ENCODE results near the gene TNFRSF25.

The TNFRSF25 gene

DNA sequence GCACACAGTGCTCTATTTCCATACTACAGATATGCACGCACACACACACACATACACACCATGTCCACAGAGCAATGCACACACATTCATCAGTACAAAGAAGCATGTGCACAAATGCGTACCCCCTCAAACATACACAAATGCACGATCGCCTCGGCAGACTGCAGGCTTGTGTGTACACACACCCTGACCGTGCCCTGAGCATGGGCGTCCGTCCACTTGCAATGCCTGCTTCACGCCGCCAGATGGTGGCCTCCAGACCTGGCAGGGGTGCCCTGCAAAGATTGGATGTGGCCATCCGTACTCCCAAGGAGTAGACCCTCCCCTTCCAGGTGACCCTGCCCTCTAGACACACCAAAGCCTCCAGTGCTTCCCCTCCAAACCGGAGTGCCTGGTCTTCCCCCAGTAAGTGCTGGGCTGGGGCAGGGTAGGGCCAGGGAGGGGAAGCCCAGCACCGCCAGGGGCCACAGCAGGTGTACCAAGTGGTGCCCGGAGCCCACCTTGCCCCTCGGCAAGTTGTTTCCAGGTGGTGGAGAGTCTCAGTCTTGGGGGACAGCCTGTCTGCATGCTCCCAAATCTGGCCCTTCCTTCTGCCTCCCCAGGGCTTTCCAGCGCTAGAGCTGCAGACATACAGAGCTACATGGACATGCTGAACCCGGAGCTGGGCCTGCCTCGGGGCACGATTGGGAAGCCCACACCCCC is 20.8 kb downstream of the TNFRSF25 start:
- no peak for DNase-seq (ENCODE audit: low read depth)
- TF ChIP-seq, protein P1, sequence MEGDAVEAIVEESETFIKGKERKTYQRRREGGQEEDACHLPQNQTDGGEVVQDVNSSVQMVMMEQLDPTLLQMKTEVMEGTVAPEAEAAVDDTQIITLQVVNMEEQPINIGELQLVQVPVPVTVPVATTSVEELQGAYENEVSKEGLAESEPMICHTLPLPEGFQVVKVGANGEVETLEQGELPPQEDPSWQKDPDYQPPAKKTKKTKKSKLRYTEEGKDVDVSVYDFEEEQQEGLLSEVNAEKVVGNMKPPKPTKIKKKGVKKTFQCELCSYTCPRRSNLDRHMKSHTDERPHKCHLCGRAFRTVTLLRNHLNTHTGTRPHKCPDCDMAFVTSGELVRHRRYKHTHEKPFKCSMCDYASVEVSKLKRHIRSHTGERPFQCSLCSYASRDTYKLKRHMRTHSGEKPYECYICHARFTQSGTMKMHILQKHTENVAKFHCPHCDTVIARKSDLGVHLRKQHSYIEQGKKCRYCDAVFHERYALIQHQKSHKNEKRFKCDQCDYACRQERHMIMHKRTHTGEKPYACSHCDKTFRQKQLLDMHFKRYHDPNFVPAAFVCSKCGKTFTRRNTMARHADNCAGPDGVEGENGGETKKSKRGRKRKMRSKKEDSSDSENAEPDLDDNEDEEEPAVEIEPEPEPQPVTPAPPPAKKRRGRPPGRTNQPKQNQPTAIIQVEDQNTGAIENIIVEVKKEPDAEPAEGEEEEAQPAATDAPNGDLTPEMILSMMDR (IDR thresholded peaks at IDR 0.05; ENCODE audit: control insufficient read depth, insufficient read depth, low read depth, low read length, missing control alignments): peak; percentile 61
- no peak overlapping the region for H3K4me3 ChIP-seq (ENCODE audit: control insufficient read depth, low read depth, low read length)

DNA sequence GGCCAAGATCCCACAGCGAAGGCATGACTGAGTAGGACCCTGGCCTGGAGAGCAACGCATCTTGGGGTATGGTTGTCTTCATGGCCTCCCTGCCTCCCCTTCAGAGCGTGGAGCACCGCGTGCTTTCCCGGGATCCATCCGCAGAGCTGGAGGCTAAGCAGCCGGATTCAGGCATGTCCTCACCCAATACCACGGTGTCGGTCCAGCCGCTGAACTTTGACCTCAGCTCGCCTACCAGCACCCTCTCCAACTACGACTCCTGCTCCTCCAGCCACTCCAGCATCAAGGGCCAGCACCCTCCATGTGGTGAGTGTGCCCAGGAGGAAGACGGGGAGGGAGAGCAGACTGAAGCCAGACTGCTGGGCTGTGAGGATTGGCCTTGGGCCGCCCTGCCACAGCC is 21.6 kb downstream of the TNFRSF25 start:
- no peak overlapping the region for H3K4me3 ChIP-seq (ENCODE audit: control insufficient read depth, low read depth, low read length)
- DNase-seq (ENCODE audit: low read depth): no peak
- TF ChIP-seq, protein P1 (IDR thresholded peaks at IDR 0.05; ENCODE audit: control insufficient read depth, insufficient read depth, low read depth, low read length, missing control alignments): no peak

DNA sequence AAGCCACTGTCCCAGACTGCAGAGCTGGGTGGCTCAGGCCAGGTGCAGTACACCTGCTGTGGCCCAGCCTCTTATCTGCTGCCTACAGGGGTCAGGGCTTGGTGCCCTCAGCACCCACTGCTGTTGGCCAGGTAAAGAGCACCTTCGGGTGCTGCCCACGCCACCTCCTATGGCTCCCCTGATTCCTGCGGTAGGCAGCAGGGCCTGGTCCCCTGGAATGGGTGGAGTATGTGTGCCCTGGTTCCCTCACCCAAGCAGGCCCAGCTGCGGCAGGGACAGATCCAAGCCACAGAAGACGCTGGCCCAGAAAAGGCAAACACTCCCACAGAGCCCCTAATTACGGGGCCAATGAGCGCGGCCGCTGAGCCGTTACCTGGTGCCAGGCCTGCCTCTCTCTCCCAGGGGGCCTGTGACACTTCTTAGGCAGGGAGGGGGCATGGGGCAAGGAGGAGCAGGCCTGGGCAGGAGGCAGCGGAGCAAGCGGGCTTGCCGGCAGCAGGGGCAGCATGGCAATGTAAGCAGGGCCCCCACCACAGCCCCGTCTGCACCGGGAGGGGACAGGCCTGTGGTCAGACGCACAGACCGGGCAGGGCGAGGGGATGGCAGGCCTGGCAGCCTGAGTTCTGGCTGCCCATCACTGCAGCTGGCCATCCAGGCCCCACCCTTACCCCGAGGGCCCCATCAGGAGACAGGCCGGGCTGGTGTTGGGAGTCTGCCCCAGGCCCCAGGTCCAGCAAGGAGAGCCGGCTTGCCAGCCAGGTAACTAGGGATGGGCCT is 22.4 kb downstream of the TNFRSF25 start:
- no peak overlapping the region for H3K4me3 ChIP-seq (ENCODE audit: control insufficient read depth, low read depth, low read length)
- TF ChIP-seq, protein P1 (IDR thresholded peaks at IDR 0.05; ENCODE audit: control insufficient read depth, insufficient read depth, low read depth, low read length, missing control alignments): no peak
- no peak for DNase-seq (ENCODE audit: low read depth)

DNA sequence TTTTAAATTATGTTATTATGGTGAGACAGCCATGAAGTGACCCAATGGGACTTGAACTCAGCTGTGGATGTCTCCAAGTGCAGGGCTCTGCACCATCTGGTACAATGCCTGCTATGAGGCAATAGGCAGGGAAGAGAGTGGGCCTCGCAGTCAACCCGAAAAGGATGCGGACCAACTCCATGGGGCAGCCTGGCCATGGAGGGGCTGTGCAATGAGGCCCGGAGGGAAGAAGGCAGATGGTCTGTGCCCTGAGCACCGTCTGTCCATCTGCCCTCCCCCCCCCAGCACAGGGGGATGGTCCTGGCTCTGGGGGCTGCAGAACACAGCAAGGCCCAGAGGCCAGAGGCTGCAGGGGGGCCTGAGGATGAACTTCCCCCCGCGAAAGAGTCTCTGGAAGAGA is 24.4 kb downstream of the TNFRSF25 start:
- no peak overlapping the region for H3K4me3 ChIP-seq (ENCODE audit: control insufficient read depth, low read depth, low read length)
- TF ChIP-seq, protein P1 (IDR thresholded peaks at IDR 0.05; ENCODE audit: control insufficient read depth, insufficient read depth, low read depth, low read length, missing control alignments): no peak
- DNase-seq (ENCODE audit: low read depth): no peak

DNA sequence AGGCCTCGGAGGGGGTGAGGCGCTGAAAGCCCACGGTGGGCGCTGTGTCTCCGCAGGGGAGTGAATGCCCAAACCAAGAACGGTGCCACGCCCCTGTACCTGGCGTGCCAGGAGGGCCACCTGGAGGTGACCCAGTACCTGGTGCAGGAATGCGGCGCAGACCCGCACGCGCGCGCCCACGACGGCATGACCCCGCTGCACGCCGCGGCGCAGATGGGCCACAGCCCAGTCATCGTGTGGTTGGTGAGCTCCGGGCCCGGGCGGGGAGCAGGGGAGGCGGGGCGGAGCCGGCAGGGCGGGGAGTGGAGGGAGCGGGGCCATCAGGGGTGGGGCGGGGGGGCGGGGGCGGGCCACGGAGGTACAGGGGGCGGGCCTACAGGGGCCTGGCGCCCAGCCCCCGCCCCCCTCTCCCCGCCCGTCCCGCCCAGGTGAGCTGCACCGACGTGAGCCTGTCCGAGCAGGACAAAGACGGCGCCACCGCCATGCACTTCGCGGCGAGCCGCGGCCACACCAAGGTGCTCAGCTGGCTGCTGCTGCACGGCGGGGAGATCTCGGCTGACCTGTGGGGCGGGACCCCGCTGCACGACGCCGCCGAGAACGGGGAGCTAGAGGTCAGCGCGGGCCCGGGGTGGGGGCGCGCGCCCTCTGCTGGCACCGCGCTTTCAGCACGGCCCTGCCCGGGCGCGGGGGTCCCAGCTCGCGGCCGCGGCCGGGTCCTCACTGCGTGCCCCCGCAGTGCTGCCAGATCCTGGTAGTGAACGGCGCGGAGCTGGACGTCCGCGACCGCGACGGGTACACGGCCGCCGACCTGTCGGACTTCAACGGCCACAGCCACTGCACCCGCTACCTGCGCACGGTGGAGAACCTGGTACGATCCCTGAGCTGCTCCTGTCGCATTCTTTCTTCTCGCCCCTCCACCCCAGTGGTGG is 25.5 kb downstream of the TNFRSF25 start:
- DNase-seq (ENCODE audit: low read depth): no peak
- TF ChIP-seq, protein P1 (IDR thresholded peaks at IDR 0.05; ENCODE audit: control insufficient read depth, insufficient read depth, low read depth, low read length, missing control alignments): no peak
- H3K4me3 ChIP-seq (ENCODE audit: control insufficient read depth, low read depth, low read length): no peak overlapping the region

DNA sequence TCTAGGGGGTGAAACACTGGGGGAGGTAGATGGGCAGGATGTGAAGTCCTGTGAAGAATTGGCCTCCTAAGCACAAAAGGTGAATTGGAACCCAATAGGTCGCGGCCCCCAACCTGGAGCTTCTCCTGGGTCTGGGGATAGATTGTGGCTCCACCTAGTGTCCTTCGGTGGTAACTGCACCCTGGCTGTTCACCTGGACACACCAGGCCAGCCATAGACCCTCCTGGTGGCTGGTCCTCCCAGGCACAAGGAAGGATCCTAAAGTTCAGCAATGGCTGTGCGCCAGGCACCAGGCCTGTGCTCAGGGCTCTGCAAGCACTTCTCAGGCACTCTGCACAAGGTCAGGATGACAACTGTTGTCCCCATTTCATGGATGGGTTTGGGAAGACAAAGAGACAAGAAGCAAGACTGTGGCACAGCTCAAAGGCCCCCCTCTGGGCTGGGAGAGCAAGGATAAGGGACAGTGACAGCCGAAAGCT is 27.9 kb downstream of the TNFRSF25 start:
- TF ChIP-seq, protein P1 (IDR thresholded peaks at IDR 0.05; ENCODE audit: control insufficient read depth, insufficient read depth, low read depth, low read length, missing control alignments): peak; percentile 93
- H3K4me3 ChIP-seq (ENCODE audit: control insufficient read depth, low read depth, low read length): no peak overlapping the region
- no peak for DNase-seq (ENCODE audit: low read depth)

Data from AG09309 (cell line).